Hypothalamus (tissue), 51 donors: ENCODE data around the gene SUSD2.

ENCODE experiments used
- DNase-seq, 51 donors: peaks; one replicate each; lab custom pipeline; 2025; lab: John Stamatoyannopoulos, UW

The SUSD2 gene

GRCh38 chr22:24149198-24149590 lies 32.1 kb upstream of the SUSD2 start:
- no peak for DNase-seq

GRCh38 chr22:24153353-24153752 lies 27.9 kb upstream of the SUSD2 start:
- DNase-seq: no peak

- DNase-seq: no peak
Measured at GRCh38 chr22:24153959-24154358, 27.3 kb upstream of the SUSD2 start.

- no peak for DNase-seq
Measured at GRCh38 chr22:24154826-24155225, 26.5 kb upstream of the SUSD2 start.

GRCh38 chr22:24155627-24156140 lies 25.6 kb upstream of the SUSD2 start:
- DNase-seq: peak in 43 of 51 donors; percentile 16 to 78 (median 57)

GRCh38 chr22:24156141-24156912 lies 25.0 kb upstream of the SUSD2 start:
- peak in 10 of 51 donors; percentile 6 to 67 (median 42) for DNase-seq

- DNase-seq: peak in 44 of 51 donors; percentile 15 to 77 (median 50)
Measured at GRCh38 chr22:24156913-24157821, 24.1 kb upstream of the SUSD2 start.

- peak in 11 of 51 donors; percentile 14 to 79 (median 25) for DNase-seq
Measured at GRCh38 chr22:24157822-24158135, 23.5 kb upstream of the SUSD2 start.

GRCh38 chr22:24159650-24160049 lies 21.6 kb upstream of the SUSD2 start:
- DNase-seq: no peak

- DNase-seq: no peak
Measured at GRCh38 chr22:24160546-24160945, 20.7 kb upstream of the SUSD2 start.

GRCh38 chr22:24161485-24161884 lies 19.8 kb upstream of the SUSD2 start:
- no peak for DNase-seq

GRCh38 chr22:24161909-24162308 lies 19.4 kb upstream of the SUSD2 start:
- no peak for DNase-seq

- DNase-seq: peak in 1 of 51 donors; percentile 12
Measured at GRCh38 chr22:24162436-24162835, 18.9 kb upstream of the SUSD2 start.

GRCh38 chr22:24164243-24164642 lies 17.0 kb upstream of the SUSD2 start:
- no peak for DNase-seq

- DNase-seq: no peak
Measured at GRCh38 chr22:24164940-24165339, 16.3 kb upstream of the SUSD2 start.

- no peak for DNase-seq
Measured at GRCh38 chr22:24165673-24166072, 15.6 kb upstream of the SUSD2 start.

GRCh38 chr22:24166811-24167210 lies 14.5 kb upstream of the SUSD2 start:
- DNase-seq: no peak

- DNase-seq: no peak
Measured at GRCh38 chr22:24169439-24170058, 11.7 kb upstream of the SUSD2 start.

GRCh38 chr22:24170188-24170587 lies 11.1 kb upstream of the SUSD2 start:
- DNase-seq: peak in 16 of 51 donors; percentile 1 to 58 (median 28)

GRCh38 chr22:24170632-24171031 lies 10.7 kb upstream of the SUSD2 start:
- DNase-seq: no peak

- no peak for DNase-seq
Measured at GRCh38 chr22:24171822-24172221, 9.5 kb upstream of the SUSD2 start.
